ENCODE data around the gene CPOX. TPM values are rescaled to one million over a fixed set of nuclear protein-coding genes. Genes with fewer than 3 reads are reported as not detected.

Gene CPOX
- total and polyA plus RNA-seq, 2 of the 8 experiments (the other 6 are each of a cell fraction or from before 2014, with no cell fraction given) = 17.4 to 27.0 TPM

GRCh38 chr3:98553753-98554152 is 39.7 kb downstream of the CPOX start:
- CTCF ChIA-PET (ENCODE audit: partially characterized antibody) = no interaction called here
- Histone ChIP-seq H2BK20ac (ENCODE audit: low read length) (no peak overlapping the region), H3K23me2 (ENCODE audit: low read depth, low read length) (no peaks in the 10 kb centered on the region), H2BK120ac (replicated peaks; ENCODE audit: low read depth, low read length) (no peak overlapping the region), H3K4me2 (ENCODE audit: insufficient read depth in 1 of 2, low read depth in 2 of 2, low read length in 2 of 2) (no peak overlapping the region), H3K4ac (replicated peaks; ENCODE audit: insufficient read length, low read depth, low read length) (no peak overlapping the region), H3K79me2 (ENCODE audit: control insufficient read depth in 1 of 2, insufficient read depth in 2 of 2, low read length in 2 of 2) (no peaks in the 10 kb centered on the region), H3K79me1 (ENCODE audit: low read depth, low read length) (no peaks in the 10 kb centered on the region), H4K5ac (ENCODE audit: insufficient read length, low read depth, low read length) (no peak overlapping the region), H3K9me3 (ENCODE audit: insufficient read depth in 2 of 2, low read depth in 1 of 2, low read length in 1 of 2) (no peaks in the 10 kb centered on the region), H3K27ac (ENCODE audit: low read depth, low read length) (no peak overlapping the region), H3K23ac (ENCODE audit: insufficient read length) (no peak overlapping the region), H3K4me3 (ENCODE audit: extremely low read depth in 1 of 4, insufficient read depth in 2 of 4, low read depth in 3 of 4, low read length in 4 of 4) (no peak overlapping the region), H2BK15ac (ENCODE audit: low read length) (no peak overlapping the region), H2BK5ac (ENCODE audit: low read depth, low read length) (no peak overlapping the region), H4K91ac (replicated peaks; ENCODE audit: insufficient read length, low read length) (no peak overlapping the region), H3K27me3 (replicated peaks in 1 of 4; ENCODE audit: control insufficient read depth in 3 of 4, extremely low read depth in 1 of 4, insufficient read depth in 3 of 4, low read length in 3 of 4) (peaks cover 0 to 1% (median 0%) of the 10 kb centered on the region in 4 experiments; a peak in 1 of 7 replicates), H2AFZ (ENCODE audit: low read length) (no peak overlapping the region), H2BK12ac (ENCODE audit: low read depth, low read length) (no peak overlapping the region), H4K20me1 (replicated peaks in 1 of 2; ENCODE audit: control insufficient read depth in 1 of 2, insufficient read depth in 2 of 2, low read length in 2 of 2) (no peaks in the 10 kb centered on the region), H3K18ac (ENCODE audit: extremely low read depth, low read length) (no peak overlapping the region), H3K56ac (replicated peaks; ENCODE audit: insufficient read length, low read depth, low read length) (no peak overlapping the region), H3K14ac (ENCODE audit: insufficient read length) (no peak overlapping the region), H4K8ac (ENCODE audit: extremely low read depth, insufficient read depth, low read length) (no peak overlapping the region), H3K36me3 (ENCODE audit: control insufficient read depth in 2 of 4, insufficient read depth in 4 of 4, low read length in 3 of 4) (no peaks in the 10 kb centered on the region), H3K4me1 (replicated peaks in 1 of 4; ENCODE audit: control insufficient read depth in 3 of 4, insufficient read depth in 4 of 4, low read length in 3 of 4) (no peaks in the 10 kb centered on the region), H2AK5ac (ENCODE audit: low read depth, low read length) (no peak overlapping the region), H3K9ac (replicated peaks in 1 of 4; ENCODE audit: extremely low read depth in 1 of 4, low read depth in 3 of 4, low read length in 3 of 4) (no peak overlapping the region)
- DNase-seq (ENCODE audit: low read depth in 1 of 2, low spot score in 2 of 2) = no peak
- no peak for TF ChIP-seq SP2 (IDR thresholded peaks at IDR 0.05; ENCODE audit: low read length)
- TF ChIP-seq ASH2L (IDR thresholded peaks at IDR 0.05; ENCODE audit: low read length) = no peak
- no peak for TF ChIP-seq RBBP5 (IDR thresholded peaks at IDR 0.05; ENCODE audit: borderline replicate concordance, low read depth, low read length)
- no peak for TF ChIP-seq SP1 (IDR thresholded peaks at IDR 0.05; ENCODE audit: low read depth, low read length)
- TF ChIP-seq FOSL1 (IDR thresholded peaks at IDR 0.05; ENCODE audit: insufficient read depth, low read depth, low read length) = no peak
- TF ChIP-seq GABPA (IDR thresholded peaks at IDR 0.05; ENCODE audit: borderline replicate concordance, insufficient read depth, low read length) = no peak
- POLR2A ChIA-PET (ENCODE audit: partially characterized antibody) = no interaction called here
- 91% methylated on average over 2 of the region's 2 CpGs; no CpG with 5 or more reads in 1 of the 2 experiments for WGBS, 2 experiments (ENCODE audit: extremely low coverage in 1 of 2, insufficient coverage in 1 of 2, insufficient read length in 1 of 2, insufficient replicate concordance in 2 of 2, low coverage in 1 of 2, low lambda C conversion rate in 2 of 2, missing lambda C conversion rate in 1 of 2)
- no peak for FAIRE-seq
